ENCODE results near the gene PHF21B. TPM values are rescaled to one million over a fixed set of nuclear protein-coding genes. Genes with fewer than 3 reads are reported as not detected.
"Not testable (repeated sequence)": the region's sequence is repeated elsewhere in the genome, so short reads cannot be mapped to it uniquely, and the experiment has no call there.

The PHF21B gene
- total RNA-seq, 1 donor from 2014 or later = 0.35 TPM

DNA sequence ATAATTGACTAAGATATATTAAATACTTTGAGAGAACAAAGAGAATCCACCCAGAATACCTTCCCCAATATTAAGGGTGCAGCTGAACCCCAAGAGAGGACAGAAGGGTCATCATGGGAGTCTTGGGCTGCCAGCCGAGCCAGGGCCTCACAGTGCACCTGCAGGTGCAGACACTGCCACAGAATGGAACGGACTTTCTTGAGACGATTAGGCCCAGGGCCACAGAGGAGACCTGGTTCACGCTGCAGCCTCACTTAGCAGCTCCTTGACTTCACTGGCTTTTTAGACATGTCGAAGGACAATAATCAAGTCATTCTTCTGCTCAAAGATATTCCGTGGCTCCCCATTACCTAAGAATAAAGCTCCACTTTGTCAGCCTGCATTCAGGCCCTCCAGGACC lies 100.6 kb downstream of the PHF21B start:
- DNase-seq (no peak), ATAC-seq (no peak)

DNA sequence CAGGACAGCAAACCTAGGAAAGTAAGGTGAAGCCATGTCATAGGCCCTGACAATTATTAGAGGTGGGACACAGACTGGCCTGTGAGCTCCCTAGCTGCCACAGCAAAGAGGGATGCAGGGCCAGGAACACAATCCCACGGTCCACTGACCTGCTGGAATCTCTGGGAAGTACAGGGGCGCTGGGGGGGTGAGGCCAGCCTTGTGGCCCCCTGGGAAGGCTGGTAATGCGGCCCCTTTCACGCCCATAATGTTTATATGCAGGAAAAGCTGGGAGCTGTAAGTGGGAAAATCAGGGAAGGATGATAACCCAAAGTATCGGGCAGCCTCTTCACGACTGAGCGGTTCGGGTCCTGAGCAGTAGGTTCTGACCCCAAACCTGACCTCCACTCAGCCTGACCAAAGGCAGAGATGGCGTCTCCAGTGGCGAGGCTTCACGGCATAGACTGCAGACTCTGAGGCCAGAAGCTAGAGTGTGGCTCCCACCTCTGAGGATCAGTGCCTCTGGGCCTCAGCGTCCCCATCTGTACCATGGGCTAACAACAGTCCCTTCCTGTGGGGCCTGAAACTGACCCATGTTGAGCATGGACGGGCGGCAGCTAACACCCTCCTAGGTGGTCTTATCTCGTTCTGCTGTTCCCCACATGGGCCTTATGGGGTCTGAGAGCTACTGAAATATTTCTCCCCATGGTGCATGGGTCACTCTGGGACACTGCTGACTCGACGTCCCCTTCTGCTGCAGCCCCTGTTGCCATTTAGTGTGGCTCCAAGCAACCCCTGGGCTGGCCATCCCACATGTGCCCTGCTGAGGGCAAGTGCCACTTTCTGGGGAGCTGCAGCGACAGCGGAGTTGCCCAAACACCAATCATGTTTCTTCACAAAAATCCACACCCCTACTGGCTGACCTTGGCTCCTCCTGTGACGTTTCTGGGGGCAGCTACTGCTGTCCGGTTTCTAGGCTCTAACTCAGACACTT lies 101.8 kb downstream of the PHF21B start:
- intact Hi-C loops (cut with micrococcal nuclease) = no loop called here
- DNase-seq (no peak), ATAC-seq (no peak)

More for the DNA sequence above, 100.6 kb downstream of the PHF21B start:
- intact Hi-C loops (cut with micrococcal nuclease) = no loop called here

GRCh38 chr22:44906999-44907644 lies 102.7 kb downstream of the PHF21B start:
- ATAC-seq = no peak
- DNase-seq = no peak
- intact Hi-C loops (cut with micrococcal nuclease) = no loop called here

DNA sequence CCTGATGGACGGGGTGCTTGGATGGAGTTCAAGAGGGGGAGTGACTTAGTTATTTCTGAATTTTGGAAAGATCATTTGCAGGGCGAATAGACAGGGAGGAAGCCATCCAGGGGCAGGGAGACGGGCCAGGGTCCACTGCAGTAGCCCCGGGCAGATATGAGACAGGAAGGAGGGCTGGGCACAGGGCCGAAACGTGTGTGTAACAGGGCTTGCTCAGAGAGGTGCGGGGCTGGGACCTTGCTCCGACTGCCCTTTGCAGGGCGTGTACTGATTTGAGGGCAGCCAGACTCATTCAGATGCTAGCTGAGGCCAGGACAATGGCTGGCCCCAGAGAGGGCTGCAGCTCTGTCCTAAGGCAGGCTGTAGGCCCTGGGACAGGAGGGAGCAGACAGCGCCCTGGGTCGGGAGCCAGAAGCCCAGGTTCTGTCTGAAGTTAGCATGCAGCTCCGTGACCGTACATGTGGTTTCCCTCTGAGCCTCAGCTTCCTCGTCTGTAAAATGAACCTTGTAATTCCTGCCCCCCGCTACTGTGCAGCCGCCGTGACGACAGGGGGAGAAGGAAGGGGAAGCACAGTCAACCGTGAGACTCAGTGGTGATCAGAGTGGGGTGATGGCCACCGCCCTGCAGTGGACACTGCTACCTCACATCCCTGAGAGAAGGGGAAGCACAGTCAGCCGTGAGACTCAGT lies 103.4 kb downstream of the PHF21B start:
- ATAC-seq (no peak), DNase-seq (no peak)
- intact Hi-C loops (cut with micrococcal nuclease) = no loop called here

DNA sequence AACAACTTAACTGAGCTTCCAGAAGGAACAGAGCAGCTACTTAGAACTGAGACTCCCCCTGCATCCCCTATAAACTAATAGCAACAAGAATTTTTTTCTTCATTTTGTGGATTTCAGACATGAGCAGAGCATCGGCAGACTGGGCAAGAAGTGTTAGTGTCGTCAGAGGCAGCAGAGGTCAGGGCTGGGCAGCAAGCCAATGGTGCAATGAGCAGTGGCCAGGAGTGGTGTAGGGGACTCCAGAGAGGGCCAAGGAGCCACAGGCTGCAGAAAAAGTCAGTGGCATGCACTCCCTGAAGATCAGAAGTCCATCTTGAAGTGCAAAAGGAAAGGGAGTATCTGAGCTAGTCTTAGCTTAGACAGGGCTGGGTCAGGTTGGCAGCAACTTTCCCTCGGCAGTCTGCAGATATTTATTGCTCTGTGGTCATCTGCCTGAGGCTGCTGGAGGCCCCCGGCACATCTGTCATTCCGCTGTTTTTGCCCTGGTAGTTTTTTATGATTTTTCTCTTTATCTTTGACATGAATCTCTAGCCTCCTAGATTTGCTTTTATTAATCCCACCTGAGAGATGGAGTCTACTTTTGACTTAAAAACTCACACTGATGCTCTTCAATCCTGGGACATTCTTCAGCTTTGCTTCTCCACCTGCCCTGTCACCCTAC lies 105.2 kb downstream of the PHF21B start:
- DNase-seq; intact Hi-C loops (cut with micrococcal nuclease): not testable (repeated sequence)
- ATAC-seq = peak; percentile 63

DNA sequence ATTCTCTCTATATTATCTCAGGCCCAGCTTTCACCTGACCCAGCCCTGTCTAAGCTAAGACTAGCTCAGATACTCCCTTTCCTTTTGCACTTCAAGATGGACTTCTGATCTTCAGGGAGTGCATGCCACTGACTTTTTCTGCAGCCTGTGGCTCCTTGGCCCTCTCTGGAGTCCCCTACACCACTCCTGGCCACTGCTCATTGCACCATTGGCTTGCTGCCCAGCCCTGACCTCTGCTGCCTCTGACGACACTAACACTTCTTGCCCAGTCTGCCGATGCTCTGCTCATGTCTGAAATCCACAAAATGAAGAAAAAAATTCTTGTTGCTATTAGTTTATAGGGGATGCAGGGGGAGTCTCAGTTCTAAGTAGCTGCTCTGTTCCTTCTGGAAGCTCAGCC lies 106.6 kb downstream of the PHF21B start:
- ATAC-seq = peak; percentile 31
- intact Hi-C loops (cut with micrococcal nuclease); DNase-seq: not testable (repeated sequence)

GRCh38 chr22:44901301-44901700 lies 108.5 kb downstream of the PHF21B start:
- no peak for ATAC-seq
- intact Hi-C loops (cut with micrococcal nuclease) = no loop called here
- DNase-seq = no peak

DNA sequence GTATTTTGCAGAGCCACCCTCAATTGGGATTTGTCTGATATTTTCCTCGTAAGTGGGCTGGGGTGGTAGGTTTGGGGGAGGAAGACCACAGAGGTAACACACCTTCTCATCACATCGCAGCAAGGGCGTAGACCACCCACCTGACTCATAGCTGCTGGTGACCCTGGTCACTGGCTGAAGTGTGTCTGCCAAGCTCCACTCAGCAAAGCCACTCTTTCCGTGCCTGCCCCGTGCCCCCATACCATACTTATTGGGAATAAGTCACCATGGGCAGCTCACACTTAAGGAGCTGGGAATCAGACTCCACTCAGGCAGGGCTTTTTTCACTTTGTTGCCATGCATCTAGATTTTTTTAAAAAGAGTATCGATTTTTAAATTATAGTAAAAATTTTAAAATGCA lies 111.6 kb downstream of the PHF21B start:
- intact Hi-C loops (cut with micrococcal nuclease) = no loop called here
- no peak for ATAC-seq
- peak; percentile 11 for DNase-seq

DNA sequence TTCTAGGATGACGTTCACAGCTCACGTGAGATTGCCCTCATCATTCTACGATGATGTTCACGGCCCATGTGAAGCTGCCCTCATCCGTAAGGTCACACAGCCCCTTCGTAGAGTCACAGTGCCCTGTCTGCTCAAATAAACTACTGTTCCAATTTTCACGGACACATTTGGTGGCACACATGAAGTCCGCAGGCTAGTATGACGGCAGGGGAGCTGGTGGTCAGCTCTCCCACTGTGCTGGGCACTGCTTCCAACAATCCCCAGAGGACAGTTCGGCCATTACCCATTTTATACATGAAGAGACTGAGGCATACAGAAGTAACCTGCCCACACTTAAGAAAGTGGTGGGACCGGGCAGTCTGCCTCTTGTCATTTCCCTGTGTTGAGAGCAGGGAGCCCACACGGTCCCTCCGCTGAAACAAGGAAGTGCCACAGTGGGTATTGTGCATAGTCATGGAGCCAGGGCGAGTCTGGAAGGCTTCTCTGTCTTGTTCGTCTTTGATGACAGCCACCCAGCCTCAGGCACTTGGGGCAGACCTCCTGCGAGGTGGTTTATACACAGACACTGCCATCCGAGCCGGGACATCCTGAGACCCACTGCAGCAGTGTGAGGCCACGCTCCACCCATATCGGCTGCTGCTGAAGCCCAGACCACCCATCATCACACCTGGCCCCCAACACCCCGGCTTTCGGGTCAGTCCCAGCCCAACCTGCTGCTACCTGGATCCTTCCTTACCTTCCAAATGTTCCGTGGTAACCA lies 114.3 kb downstream of the PHF21B start:
- intact Hi-C loops (cut with micrococcal nuclease) = no loop called here
- ATAC-seq = no peak
- DNase-seq = no peak

DNA sequence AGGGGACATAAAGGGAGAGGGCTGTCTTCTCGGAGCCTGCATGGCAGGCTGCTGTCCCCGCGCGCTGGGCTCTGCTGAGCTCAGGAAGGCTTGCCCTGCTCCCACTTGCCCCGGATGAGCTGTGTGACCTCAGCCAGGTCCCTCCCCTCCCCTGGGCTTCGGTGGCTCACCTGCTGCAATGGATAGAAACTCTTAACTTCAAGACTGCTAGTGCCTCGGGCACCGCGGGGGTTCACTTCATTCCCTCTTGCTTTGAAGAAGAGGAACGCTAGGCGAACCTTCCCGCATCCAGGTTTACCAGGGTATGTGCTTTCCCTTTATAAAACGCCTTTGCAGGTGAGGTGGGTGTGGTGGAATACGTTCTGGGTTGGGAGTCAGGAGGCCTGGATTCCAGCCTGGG lies 115.0 kb downstream of the PHF21B start:
- no peak for ATAC-seq
- intact Hi-C loops (cut with micrococcal nuclease) = no loop called here

GRCh38 chr22:44894321-44894720 lies 115.5 kb downstream of the PHF21B start:
- intact Hi-C loops (cut with micrococcal nuclease) = no loop called here
- ATAC-seq (no peak), DNase-seq (no peak)

More for the DNA sequence above, 115.0 kb downstream of the PHF21B start:
- no peak for DNase-seq

DNA sequence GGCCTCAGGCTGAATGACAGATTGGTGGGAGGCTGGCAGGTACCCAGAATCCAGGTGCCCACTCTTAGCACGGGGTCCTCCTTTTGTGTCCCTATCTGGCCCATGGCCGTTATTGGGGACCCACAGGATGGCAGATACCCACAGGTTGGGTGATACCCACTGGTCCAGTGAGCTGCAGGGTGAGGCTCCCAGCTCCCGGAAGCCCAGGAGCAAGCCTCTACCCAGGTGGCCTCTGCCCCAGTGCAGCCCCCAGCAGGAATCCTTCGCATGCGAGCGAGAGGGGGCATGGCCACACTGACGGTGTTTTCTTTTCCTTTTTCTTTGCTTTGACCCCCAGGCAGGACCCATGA lies 116.1 kb downstream of the PHF21B start:
- ATAC-seq = no peak
- intact Hi-C loops (cut with micrococcal nuclease) = no loop called here

DNA sequence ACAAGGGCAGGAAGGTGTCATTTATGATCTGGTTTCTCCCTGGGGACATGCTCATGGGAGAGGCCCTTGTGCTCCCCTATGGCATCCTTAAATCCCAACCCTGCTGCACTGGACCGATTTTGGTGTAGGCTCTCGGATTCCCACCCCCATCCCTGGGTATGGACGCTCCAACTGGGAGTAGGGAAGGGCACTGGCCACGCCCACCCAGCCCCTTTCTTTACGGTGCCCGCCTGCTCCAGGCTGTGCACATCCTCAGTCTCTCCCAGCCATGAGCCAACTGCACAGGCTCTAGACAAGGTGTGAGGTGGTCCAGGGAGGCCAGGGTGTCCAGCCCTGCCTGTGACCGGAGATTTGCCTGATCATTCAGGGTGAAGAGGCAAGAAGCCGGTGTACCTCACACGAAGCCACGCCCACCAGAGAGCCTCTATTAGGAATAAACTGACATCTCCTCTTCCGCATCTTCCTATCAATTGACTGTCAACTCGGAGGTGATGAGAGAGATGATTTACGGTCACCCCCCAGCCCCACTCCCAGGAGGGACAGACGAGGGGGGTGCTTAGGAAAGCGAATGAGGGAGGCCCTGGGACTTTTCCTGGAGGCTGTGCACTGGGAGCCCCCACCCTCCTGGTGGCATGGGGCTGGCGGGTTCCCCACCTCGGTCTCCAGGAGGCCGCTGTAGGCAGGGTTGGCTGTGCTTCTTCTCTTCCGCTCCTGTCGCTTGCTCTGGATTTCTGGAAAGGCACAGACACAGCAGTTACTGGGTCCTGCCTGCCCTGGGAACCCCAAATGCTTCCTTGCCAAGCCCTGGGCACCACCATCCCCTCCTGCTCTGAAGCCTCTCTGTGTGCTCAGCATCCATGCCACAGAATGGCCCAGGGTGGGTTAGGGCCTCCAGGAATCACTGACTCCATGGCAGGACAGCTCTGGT lies 116.7 kb downstream of the PHF21B start:
- ATAC-seq = no peak
- DNase-seq = no peak
- intact Hi-C loops (cut with micrococcal nuclease) = no loop called here

More for the DNA sequence above, 116.1 kb downstream of the PHF21B start:
- DNase-seq = no peak

DNA sequence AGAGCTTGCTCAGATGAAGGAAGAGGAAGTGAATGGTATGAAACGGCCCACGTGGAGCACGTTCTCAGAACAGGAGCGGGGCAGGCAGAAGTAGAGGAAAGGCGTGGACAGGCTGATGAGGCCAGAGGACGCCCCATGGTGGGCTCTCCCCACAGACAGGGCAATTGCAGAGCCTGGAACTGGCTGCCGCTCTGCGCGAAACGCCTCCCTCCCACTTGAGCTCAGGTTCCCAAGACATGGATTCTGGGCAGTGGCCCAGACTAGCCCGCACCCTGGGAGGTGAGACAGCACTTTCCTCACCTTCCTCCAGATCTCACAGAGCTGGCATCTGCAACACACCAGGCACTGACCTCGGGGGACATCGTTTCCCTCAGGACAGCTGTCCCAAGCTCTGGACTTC lies 117.6 kb downstream of the PHF21B start:
- intact Hi-C loops (cut with micrococcal nuclease) = no loop called here
- DNase-seq (no peak), ATAC-seq (no peak)

DNA sequence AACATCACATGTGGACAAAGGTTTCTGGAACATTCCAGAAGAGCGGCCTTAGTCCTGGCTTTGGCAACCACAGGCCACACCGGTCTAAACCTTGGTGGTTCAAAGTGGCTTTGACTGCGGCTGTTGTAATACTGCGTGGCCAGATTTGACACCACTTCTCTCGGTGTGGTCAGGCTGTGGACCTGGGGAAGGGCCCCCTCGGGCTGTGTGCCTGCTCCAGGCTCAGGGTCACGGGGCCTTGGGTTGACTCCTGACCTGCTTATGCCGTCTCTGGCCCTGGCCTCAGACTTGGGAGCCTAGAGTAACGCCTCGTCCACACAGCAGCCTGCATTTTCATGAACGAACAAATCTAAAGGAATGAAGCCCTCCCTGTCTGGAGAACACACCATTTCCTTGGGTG lies 118.0 kb downstream of the PHF21B start:
- no peak for ATAC-seq
- no peak for DNase-seq
- intact Hi-C loops (cut with micrococcal nuclease) = no loop called here

- intact Hi-C loops (cut with micrococcal nuclease) = no loop called here
- no peak for DNase-seq
- ATAC-seq = no peak
Observed at GRCh38 chr22:44891293-44891747, 118.5 kb downstream of the PHF21B start.

DNA sequence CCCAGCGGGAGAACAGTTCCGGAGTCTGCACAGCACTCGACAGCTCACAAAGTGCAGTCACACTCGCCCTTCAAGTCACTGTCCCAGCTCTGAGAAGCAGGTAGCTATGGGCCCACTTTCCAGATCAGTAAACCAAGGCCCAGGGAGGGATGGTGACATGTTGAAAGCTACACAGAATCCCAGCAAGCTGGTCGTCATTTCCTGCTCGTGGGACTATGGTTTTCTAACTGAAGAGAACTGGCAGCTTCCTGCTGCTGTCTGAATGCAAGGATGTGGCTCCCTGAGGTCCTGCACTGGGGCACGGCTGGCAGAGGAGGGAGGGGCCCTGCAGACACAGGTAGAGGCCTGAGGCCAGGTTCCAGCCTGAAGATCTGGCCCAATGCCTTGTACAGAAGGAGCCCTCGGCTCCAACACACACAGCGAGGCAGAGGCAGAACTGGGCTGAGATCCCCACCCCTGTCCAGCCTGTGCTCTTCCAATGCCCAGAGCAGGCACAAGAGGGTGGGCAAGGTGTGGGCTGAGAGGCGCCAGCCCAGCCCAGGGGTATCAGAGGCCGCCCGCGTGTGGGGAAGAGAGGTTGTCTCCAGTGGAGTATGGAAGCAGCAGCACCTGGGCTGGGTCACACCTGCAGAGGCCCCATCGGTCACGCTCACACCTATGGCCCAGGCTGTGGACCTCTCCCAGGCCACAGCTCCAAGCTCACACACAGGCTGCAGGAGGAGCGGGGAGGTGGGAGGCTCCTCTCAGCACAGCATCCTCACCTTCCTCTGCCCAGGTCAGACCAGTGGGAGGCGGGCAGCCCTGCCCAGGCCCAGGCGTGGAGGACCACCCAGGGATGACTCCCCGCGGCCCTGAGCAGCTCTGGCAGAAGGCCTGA lies 119.2 kb downstream of the PHF21B start:
- DNase-seq (peak; percentile 4), ATAC-seq (no peak)
- intact Hi-C loops (cut with micrococcal nuclease) = no loop called here

Data from left ventricle myocardium superior (tissue), 1 donor.